Measurements from ENCODE around the gene HOXB4. TPM values are rescaled to one million over a fixed set of nuclear protein-coding genes. Genes with fewer than 3 reads are reported as not detected.

Gene HOXB4
- total and polyA plus RNA-seq, 5 experiments from 2014 or later: 0.06 to 2.3 (median 0.95) TPM; not detected in 1

Other genes with a start within 250 kb of the HOXB4 start
- gene SKAP1, start 148.1 kb downstream of the HOXB4 start, total RNA-seq: 10 to 100 TPM; 73.0 to 74.6 TPM
- 100 to 1,000 TPM; 223 to 237 (median 230) TPM for gene SKAP1, start 148.1 kb downstream of the HOXB4 start, polyA plus RNA-seq
- not detected for gene HOXB1, start 47.3 kb downstream of the HOXB4 start, total RNA-seq
- gene HOXB1, start 47.3 kb downstream of the HOXB4 start, polyA plus RNA-seq: not detected
- 10 to 100 TPM; 31.9 to 32.4 TPM for gene HOXB2, start 33.2 kb downstream of the HOXB4 start, total RNA-seq
- gene HOXB2, start 33.2 kb downstream of the HOXB4 start, polyA plus RNA-seq: 10 to 100 TPM in 1 of 3 donors, 1 to 10 TPM in 2; 7.6 to 16.4 (median 8.2) TPM
- gene HOXB3, start 11.9 kb upstream of the HOXB4 start, total RNA-seq: 1 to 10 TPM; 7.2 to 8.1 TPM
- gene HOXB3, start 11.9 kb upstream of the HOXB4 start, polyA plus RNA-seq: under 1 TPM in 1 of 3 donors, not detected in 2; 0.19 TPM
- not detected for gene HOXB5, start 15.4 kb upstream of the HOXB4 start, total RNA-seq
- gene HOXB5, start 15.4 kb upstream of the HOXB4 start, polyA plus RNA-seq: not detected
- not detected for gene HOXB6, start 26.6 kb upstream of the HOXB4 start, total RNA-seq
- not detected for gene HOXB6, start 26.6 kb upstream of the HOXB4 start, polyA plus RNA-seq
- gene HOXB7, start 32.7 kb upstream of the HOXB4 start, total RNA-seq: not detected
- gene HOXB7, start 32.7 kb upstream of the HOXB4 start, polyA plus RNA-seq: under 1 TPM in 2 of 3 donors, not detected in 1; 0.22 to 0.40 TPM
- not detected for gene HOXB8, start 36.9 kb upstream of the HOXB4 start, total RNA-seq
- not detected for gene HOXB8, start 36.9 kb upstream of the HOXB4 start, polyA plus RNA-seq
- gene HOXB9, start 48.0 kb upstream of the HOXB4 start, total RNA-seq: not detected
- under 1 TPM in 1 of 3 donors, not detected in 2; 0.13 TPM for gene HOXB9, start 48.0 kb upstream of the HOXB4 start, polyA plus RNA-seq
- gene PRAC1, start 144.2 kb upstream of the HOXB4 start, total RNA-seq: not detected
- gene PRAC1, start 144.2 kb upstream of the HOXB4 start, polyA plus RNA-seq: not detected
- not detected for gene PRAC2, start 144.8 kb upstream of the HOXB4 start, total RNA-seq
- not detected for gene PRAC2, start 144.8 kb upstream of the HOXB4 start, polyA plus RNA-seq
- not detected for gene HOXB13, start 150.4 kb upstream of the HOXB4 start, total RNA-seq
- gene HOXB13, start 150.4 kb upstream of the HOXB4 start, polyA plus RNA-seq: not detected
- gene TTLL6, start 238.9 kb upstream of the HOXB4 start, total RNA-seq: not detected
- gene TTLL6, start 238.9 kb upstream of the HOXB4 start, polyA plus RNA-seq: not detected